Measurements from ENCODE around the gene NFAM1.

- TF ChIP-seq CTCF (IDR thresholded peaks at IDR 0.05; ENCODE audit: insufficient read depth, low read length, poor library complexity, severe bottlenecking), result no peak
- TF ChIP-seq EZH2phosphoT487 (conservative IDR thresholded peaks at IDR 0.05; ENCODE audit: low read length), result no peak
Measured at GRCh38 chr22:42450862-42451261, 18.7 kb upstream of the NFAM1 start.
